Activated T-helper 2 cell treated with anti-CD3 and anti-CD28 coated beads, Interferon-gamma antibody, Interleukin-2, Interleukin-4, amounts not matched to agents 10 μg/mL and 5 μg/mL and 100 μg/mL, durations not matched to agents 14 hours and 24 hours and 36 hours (primary cell): ENCODE data around the gene TMEM233. TPM values are rescaled to one million over a fixed set of nuclear protein-coding genes. Genes with fewer than 3 reads are reported as not detected.

Source experiments
- DNase-seq: peaks from one replicate; pipeline ENCODE4 v3.0.0; 2021; ENCODE audit warnings: low spot score
- H3K27ac Mint-ChIP-seq: one replicate; pipeline ENCODE4 v1.8.0; 2021; ENCODE audit warnings: mixed read lengths
- H3K27me3 Mint-ChIP-seq: one replicate; pipeline ENCODE4 v1.8.0; 2021; ENCODE audit warnings: low read depth, mixed read lengths
- H3K36me3 Mint-ChIP-seq: one replicate; pipeline ENCODE4 v1.8.0; 2021; ENCODE audit warnings: low read depth, mixed read lengths
- H3K4me1 Mint-ChIP-seq: one replicate; pipeline ENCODE4 v1.8.0; 2021; ENCODE audit warnings: low read depth, mixed read lengths
- H3K4me3 Mint-ChIP-seq: one replicate; pipeline ENCODE4 v1.8.0; 2021; ENCODE audit warnings: low read depth, mild to moderate bottlenecking, moderate library complexity, mixed read lengths
- H3K9me3 Mint-ChIP-seq: one replicate; pipeline ENCODE4 v1.8.0; 2021; ENCODE audit warnings: mixed read lengths
- intact Hi-C: fragments of 100-400 bp; cut with micrococcal nuclease; formaldehyde crosslinking; loops from one replicate; pipeline ENCODE4 v1.15.1; 2023
- total RNA-seq: library from RNA; stranded (reverse); gene quantifications from 2 replicates; pipeline ENCODE4 v1.2.3, GENCODE V29; 2022

Gene TMEM233
- total RNA-seq, 1 donor from 2014 or later = not detected

GRCh38 chr12:119689935-119690500 lies 96.4 kb downstream of the TMEM233 start:
- no peaks in the 10 kb centered on the region for H3K27me3 Mint-ChIP-seq
- H3K4me3 Mint-ChIP-seq = no peak overlapping the region
- no peaks in the 10 kb centered on the region for H3K9me3 Mint-ChIP-seq
- H3K27ac Mint-ChIP-seq = no peak overlapping the region
- intact Hi-C loops = no loop called here
- no peak for DNase-seq
- H3K4me1 Mint-ChIP-seq = no peaks in the 10 kb centered on the region
- H3K36me3 Mint-ChIP-seq = peaks cover 31% of the 10 kb centered on the region

DNA sequence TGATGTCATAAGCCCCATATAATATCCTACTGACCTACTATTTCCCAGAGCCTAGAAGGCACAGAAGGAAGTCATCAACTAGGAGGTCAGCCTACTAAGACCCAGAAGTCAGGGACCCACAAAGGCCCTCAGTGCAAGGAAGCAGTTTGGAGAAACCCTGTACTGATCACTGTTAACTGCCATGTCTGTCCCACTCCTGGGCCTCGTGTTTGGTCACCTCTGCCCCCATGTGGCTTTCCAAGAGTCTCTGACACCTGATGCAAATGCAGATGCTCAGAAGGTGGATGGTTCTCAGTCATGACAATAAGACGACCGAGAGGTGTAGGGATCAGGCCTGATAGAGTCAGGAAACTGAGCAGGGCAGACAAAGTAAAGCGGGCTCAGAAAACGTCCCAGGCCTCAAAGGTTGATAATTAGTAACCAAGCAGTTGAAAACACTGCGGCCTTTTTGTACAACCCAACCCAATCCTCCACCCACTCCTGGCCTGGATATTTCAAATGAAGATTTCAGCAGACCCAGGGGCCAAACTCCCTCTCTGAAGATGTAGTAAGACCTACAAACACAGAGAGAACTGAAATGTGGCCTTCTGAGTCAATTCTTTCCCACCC lies 97.7 kb downstream of the TMEM233 start:
- H3K4me1 Mint-ChIP-seq = no peaks in the 10 kb centered on the region
- no peak overlapping the region for H3K4me3 Mint-ChIP-seq

DNA sequence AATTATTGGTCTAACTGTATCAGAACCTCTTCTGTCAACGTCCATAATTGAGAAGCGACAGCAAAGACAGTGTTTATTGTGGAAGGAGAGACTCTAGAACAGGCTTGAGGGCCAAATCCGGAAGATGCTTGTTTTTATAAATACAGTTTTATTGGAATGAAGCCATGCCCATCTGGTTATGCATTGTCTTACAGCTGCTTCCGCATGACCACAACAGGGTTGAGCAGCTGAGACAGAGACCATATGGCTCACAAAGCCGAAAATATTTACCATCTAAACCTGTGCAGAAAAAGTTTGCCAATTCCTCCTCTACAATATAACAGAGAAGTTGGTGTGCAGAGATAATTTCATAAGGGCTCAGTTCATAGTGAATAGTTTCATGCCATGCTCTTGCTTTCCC lies 98.8 kb downstream of the TMEM233 start:
- intact Hi-C loops = no loop called here
- Mint-ChIP-seq H3K36me3 (peaks cover 19% of the 10 kb centered on the region), H3K4me3 (no peak overlapping the region), H3K9me3 (no peaks in the 10 kb centered on the region), H3K27ac (no peak overlapping the region), H3K27me3 (no peaks in the 10 kb centered on the region), H3K4me1 (no peaks in the 10 kb centered on the region)
- no peak for DNase-seq

More for the DNA sequence above, 97.7 kb downstream of the TMEM233 start:
- no peaks in the 10 kb centered on the region for H3K27me3 Mint-ChIP-seq
- intact Hi-C loops = no loop called here
- H3K9me3 Mint-ChIP-seq = no peaks in the 10 kb centered on the region
- no peak for DNase-seq
- peaks cover 22% of the 10 kb centered on the region for H3K36me3 Mint-ChIP-seq
- no peak overlapping the region for H3K27ac Mint-ChIP-seq

Other genes with a start within 250 kb of the TMEM233 start
- gene PRKAB1, start 74.4 kb downstream of the TMEM233 start, total RNA-seq = 26.8 and 28.2 TPM in 2 replicates